GM23248 (cell line): ENCODE results near the gene RHOB.

ENCODE experiments used
- EZH2 ChIP-seq: fragments of 200-600 bp; sonication (generic); IDR thresholded peaks from 2 replicates; pipeline ENCODE4 v1.6.1; 2018; ENCODE audit warnings: antibody characterized with exemption, mild to moderate bottlenecking; ENCODE audit not compliant: insufficient read depth, poor library complexity, severe bottlenecking
- EZH2phosphoT487 ChIP-seq: fragments of 200-600 bp; sonication (generic); IDR thresholded peaks from 2 replicates; pipeline ENCODE4 v1.6.1; 2018; ENCODE audit warnings: antibody characterized with exemption, moderate library complexity, mild to moderate bottlenecking, low read depth; ENCODE audit not compliant: insufficient read depth

- no peak for TF ChIP-seq EZH2phosphoT487
- no peak for TF ChIP-seq EZH2
Observed at GRCh38 chr2:20451341-20451740, 4.5 kb downstream of the RHOB start.
